Activated B cell treated with CpG ODN at 0.5 μM for 24 hours (primary cell): ENCODE results near the gene PELI1. TPM values are rescaled to one million over a fixed set of nuclear protein-coding genes. Genes with fewer than 3 reads are reported as not detected.

ENCODE experiments used
- ATAC-seq: fragments of 200-7000 bp; cut with Tn5 transposase; one replicate; pipeline ENCODE4 v1.10.0; 2021; ENCODE audit warnings: low read depth, mild to moderate bottlenecking, moderate library complexity
- CTCF ChIA-PET: fragments of 350-600 bp; sonication (Branson Sonifier 250); formaldehyde crosslinking; loops from one replicate; lab custom pipeline; 2021; ENCODE audit warnings: antibody characterized with exemption; lab: Charles Lee
- POLR2A ChIA-PET: fragments of 350-600 bp; sonication (Branson Sonifier 250); formaldehyde crosslinking; loops from one replicate; lab custom pipeline; 2021; ENCODE audit warnings: antibody characterized with exemption; lab: Charles Lee
- DNase-seq: peaks from one replicate; pipeline ENCODE4 v3.0.0; 2022
- H3K27ac Mint-ChIP-seq: one replicate; pipeline ENCODE4 v1.8.0; 2020; ENCODE audit warnings: mixed read lengths
- H3K27me3 Mint-ChIP-seq: one replicate; pipeline ENCODE4 v1.8.0; 2021; ENCODE audit warnings: mixed read lengths
- H3K36me3 Mint-ChIP-seq: one replicate; pipeline ENCODE4 v1.8.0; 2021; ENCODE audit warnings: low read depth, mixed read lengths
- H3K4me1 Mint-ChIP-seq: one replicate; pipeline ENCODE4 v1.8.0; 2021; ENCODE audit warnings: mixed read lengths
- H3K4me3 Mint-ChIP-seq: one replicate; pipeline ENCODE4 v1.8.0; 2020; ENCODE audit warnings: mild to moderate bottlenecking, mixed read lengths
- H3K9me3 Mint-ChIP-seq: one replicate; pipeline ENCODE4 v1.8.0; 2020; ENCODE audit warnings: mixed read lengths
- intact Hi-C: fragments of 100-400 bp; cut with micrococcal nuclease; formaldehyde crosslinking; loops from one replicate; pipeline ENCODE4 v1.15.1; 2024
- total RNA-seq: library from RNA; stranded (reverse); gene quantifications from 2 replicates; pipeline ENCODE4 v1.2.3, GENCODE V29; 2022
- TF ChIP-seq, protein P1 (sequence below): fragments of 200-600 bp; IDR thresholded peaks from one replicate; pipeline ENCODE4 v1.8.0; 2022; ENCODE audit warnings: antibody characterized with exemption, mild to moderate bottlenecking

The PELI1 gene
- total RNA-seq, 1 donor from 2014 or later = 93.1 TPM

DNA sequence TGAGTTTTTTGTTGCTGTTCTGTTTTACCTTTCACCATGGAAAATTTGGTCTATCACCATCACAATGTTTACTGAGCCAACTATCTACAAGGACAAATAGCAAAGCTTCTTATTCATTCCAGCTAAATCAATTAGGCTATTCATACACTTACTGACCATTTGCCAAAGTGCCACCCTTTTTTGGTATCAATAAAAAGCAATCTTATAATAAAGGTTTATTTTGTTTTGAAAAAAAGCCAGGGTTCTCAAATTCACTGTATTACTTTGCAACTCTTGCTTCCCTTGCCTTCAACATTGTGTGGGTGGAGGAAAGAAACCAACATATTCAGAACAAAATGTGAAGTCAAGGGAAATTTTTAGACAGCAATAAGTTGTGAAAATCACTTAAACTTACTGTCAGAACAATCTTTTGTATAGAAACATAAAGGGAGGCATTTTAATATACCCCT lies 15.3 kb downstream of the PELI1 start:
- H3K36me3 Mint-ChIP-seq = peaks cover 34% of the 10 kb centered on the region
- H3K9me3 Mint-ChIP-seq = no peaks in the 10 kb centered on the region
- no peak for ATAC-seq
- DNase-seq = no peak
- TF ChIP-seq, protein P1, sequence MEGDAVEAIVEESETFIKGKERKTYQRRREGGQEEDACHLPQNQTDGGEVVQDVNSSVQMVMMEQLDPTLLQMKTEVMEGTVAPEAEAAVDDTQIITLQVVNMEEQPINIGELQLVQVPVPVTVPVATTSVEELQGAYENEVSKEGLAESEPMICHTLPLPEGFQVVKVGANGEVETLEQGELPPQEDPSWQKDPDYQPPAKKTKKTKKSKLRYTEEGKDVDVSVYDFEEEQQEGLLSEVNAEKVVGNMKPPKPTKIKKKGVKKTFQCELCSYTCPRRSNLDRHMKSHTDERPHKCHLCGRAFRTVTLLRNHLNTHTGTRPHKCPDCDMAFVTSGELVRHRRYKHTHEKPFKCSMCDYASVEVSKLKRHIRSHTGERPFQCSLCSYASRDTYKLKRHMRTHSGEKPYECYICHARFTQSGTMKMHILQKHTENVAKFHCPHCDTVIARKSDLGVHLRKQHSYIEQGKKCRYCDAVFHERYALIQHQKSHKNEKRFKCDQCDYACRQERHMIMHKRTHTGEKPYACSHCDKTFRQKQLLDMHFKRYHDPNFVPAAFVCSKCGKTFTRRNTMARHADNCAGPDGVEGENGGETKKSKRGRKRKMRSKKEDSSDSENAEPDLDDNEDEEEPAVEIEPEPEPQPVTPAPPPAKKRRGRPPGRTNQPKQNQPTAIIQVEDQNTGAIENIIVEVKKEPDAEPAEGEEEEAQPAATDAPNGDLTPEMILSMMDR = no peak
- H3K4me1 Mint-ChIP-seq = peaks cover 47% of the 10 kb centered on the region
- no peak overlapping the region for H3K4me3 Mint-ChIP-seq
- ChIA-PET POLR2A (no interaction called here), CTCF (no interaction called here)
- intact Hi-C loops = no loop called here
- H3K27ac Mint-ChIP-seq = no peak overlapping the region
- no peaks in the 10 kb centered on the region for H3K27me3 Mint-ChIP-seq

DNA sequence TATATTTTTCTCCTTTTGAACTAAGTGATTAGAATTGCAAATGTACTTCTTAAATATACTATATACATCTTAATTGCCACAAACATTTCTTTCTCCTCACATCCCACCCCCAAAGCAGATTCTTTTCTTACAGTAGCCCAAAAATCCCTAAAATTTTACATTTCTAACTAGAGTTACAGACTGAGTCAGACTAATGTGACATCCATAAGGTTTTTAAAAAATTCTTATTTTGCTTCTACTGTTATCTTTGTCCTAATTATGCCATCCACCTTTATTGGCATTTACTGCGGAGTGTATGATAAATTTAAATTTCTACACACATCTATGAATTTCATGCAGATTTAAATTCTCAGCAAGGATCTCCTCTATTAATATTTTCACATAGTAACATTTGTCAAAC lies 15.8 kb downstream of the PELI1 start:
- CTCF ChIA-PET = no interaction called here
- no peak for DNase-seq
- intact Hi-C loops = no loop called here
- no peak for ATAC-seq
- Mint-ChIP-seq H3K4me3 (no peak overlapping the region), H3K36me3 (peaks cover 36% of the 10 kb centered on the region), H3K4me1 (peaks cover 50% of the 10 kb centered on the region), H3K27ac (no peak overlapping the region), H3K27me3 (no peaks in the 10 kb centered on the region), H3K9me3 (no peaks in the 10 kb centered on the region)
- POLR2A ChIA-PET = no interaction called here
- TF ChIP-seq, protein P1 = no peak

DNA sequence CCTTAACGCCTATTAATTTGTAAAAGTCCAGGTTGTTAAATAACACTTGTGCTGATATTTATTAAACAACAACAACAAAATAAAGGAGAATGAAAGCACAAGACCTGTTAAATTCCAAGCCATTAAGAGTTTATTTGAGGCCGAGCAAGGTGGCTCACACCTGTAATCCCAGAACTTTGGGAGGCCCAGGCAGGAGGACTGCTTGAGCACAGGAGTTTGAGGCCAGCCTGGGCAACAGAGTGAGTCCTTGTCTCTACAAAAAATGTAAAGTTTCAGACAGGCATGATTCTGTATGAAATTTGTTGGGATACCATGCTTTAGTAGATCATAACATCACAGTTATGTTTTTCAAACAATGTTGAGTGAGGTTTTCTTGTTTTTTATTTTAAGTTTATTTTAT lies 17.1 kb downstream of the PELI1 start:
- ChIA-PET CTCF (no interaction called here), POLR2A (interaction anchor here (1.0 kb wide), 1 partner anchor 68 kb away, joined by 6 read pairs; no protein-coding TSS in a partner anchor)

DNA sequence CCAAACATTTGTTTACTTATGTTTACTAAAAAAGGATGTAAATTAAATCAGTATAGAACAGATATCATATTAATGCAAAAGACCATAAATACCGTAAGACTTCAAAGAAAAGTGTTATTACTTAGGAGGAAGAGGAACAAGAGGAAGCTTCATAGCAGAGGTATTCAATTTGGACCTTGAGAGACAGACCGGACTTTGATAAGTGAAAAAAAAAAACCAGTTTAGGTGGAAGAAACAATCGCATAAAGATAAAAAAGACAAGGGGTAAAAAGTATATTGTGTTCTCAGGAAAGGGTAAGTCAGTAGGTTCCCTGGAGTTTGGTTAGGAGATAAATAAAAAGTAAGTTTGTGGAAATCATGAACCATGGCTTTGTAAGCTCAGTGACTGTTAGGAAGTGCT lies 17.6 kb downstream of the PELI1 start:
- no peak for DNase-seq
- intact Hi-C loops = no loop called here
- Mint-ChIP-seq H3K4me3 (no peak overlapping the region), H3K36me3 (peaks cover 29% of the 10 kb centered on the region), H3K9me3 (no peaks in the 10 kb centered on the region), H3K4me1 (peaks cover 54% of the 10 kb centered on the region), H3K27ac (no peak overlapping the region), H3K27me3 (no peaks in the 10 kb centered on the region)
- TF ChIP-seq, protein P1 = no peak
- POLR2A ChIA-PET = no interaction called here
- ATAC-seq = no peak
- CTCF ChIA-PET = no interaction called here

More for the DNA sequence above, 17.1 kb downstream of the PELI1 start:
- intact Hi-C loops = no loop called here
- no peak for ATAC-seq
- Mint-ChIP-seq H3K27me3 (no peaks in the 10 kb centered on the region), H3K4me3 (no peak overlapping the region), H3K27ac (no peak overlapping the region), H3K36me3 (peaks cover 32% of the 10 kb centered on the region), H3K9me3 (no peaks in the 10 kb centered on the region), H3K4me1 (peaks cover 56% of the 10 kb centered on the region)
- no peak for DNase-seq
- TF ChIP-seq, protein P1 = no peak

DNA sequence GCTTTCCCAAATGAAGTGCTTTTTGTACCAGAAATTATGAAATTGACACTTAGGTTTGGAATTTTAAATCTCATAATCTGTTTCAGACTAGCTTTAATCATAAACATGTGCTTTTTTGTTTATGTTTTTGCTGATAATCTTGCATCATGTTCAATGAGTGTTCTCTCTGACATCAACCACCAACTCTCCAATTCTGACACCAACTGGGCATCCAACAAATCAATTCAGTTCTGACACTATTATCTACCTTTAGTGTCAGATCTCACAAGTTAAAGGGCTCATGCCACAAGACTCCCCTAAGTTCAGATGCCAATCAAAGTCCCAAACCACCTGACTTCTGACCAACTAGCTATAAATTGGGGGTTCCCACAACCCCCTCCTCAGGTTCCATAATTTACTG lies 19.6 kb downstream of the PELI1 start:
- H3K4me3 Mint-ChIP-seq = no peak overlapping the region
- intact Hi-C loops = no loop called here
- peaks cover 32% of the 10 kb centered on the region for H3K36me3 Mint-ChIP-seq
- H3K9me3 Mint-ChIP-seq = no peaks in the 10 kb centered on the region
- H3K4me1 Mint-ChIP-seq = peaks cover 54% of the 10 kb centered on the region
- TF ChIP-seq, protein P1 = no peak
- H3K27me3 Mint-ChIP-seq = no peaks in the 10 kb centered on the region
- no peak overlapping the region for H3K27ac Mint-ChIP-seq
- no peak for ATAC-seq
- POLR2A ChIA-PET = interaction anchor here (1.1 to 1.7 kb wide), 2 partner anchors 18 to 90 kb away, joined by 3 to 4 read pairs; no protein-coding TSS in a partner anchor
- no peak for DNase-seq
- CTCF ChIA-PET = interaction anchor here (1.4 kb wide), 1 partner anchor 75 kb away, joined by 4 read pairs; no protein-coding TSS in a partner anchor
